Gastrocnemius medialis (tissue), 4 donors: ENCODE results near the gene SCAMP1. TPM values are rescaled to one million over a fixed set of nuclear protein-coding genes. Genes with fewer than 3 reads are reported as not detected.

ENCODE experiments used
- ATAC-seq, 2 donors: fragments of 150-250 bp; one replicate each; pipeline ENCODE4 v1.9.1; 2016
- DNase-seq, 2 donors: peaks; one replicate each; pipeline ENCODE4 v3.0.0-alpha.2; 2019
- H3K27ac ChIP-seq, 4 donors: fragments of 200-600 bp; sonication (generic); 1 replicate in 1 of 4; 2 replicates in 3 of 4; pipeline ENCODE4 v1.5.1; 2016 to 2018; ENCODE audit warnings: mild to moderate bottlenecking in 2 of 4, moderate library complexity in 1 of 4
- H3K27me3 ChIP-seq, 3 donors: fragments of 200-600 bp; sonication (generic) in 2 of 3; 1 replicate in 1 of 3; 2 replicates in 2 of 3; pipeline versions ENCODE4 v1.5.1 to v1.6.0; 2016 to 2019; ENCODE audit warnings: mild to moderate bottlenecking in 1 of 3, moderate library complexity in 1 of 3
- H3K36me3 ChIP-seq, 2 donors: fragments of 200-600 bp; sonication (generic) in 1 of 2; one replicate each; pipeline ENCODE4 v1.5.1; 2017 to 2018
- H3K4me1 ChIP-seq, 2 donors: fragments of 200-600 bp; sonication (generic) in 1 of 2; one replicate each; pipeline ENCODE4 v1.5.1; 2016 to 2017; ENCODE audit warnings: mild to moderate bottlenecking in 2 of 2
- H3K4me3 ChIP-seq, 4 donors: fragments of 200-600 bp; sonication (generic) in 3 of 4; 1 replicate in 1 of 4; 2 replicates in 3 of 4; pipeline ENCODE4 v1.5.1; 2016 to 2019; ENCODE audit warnings: mild to moderate bottlenecking in 2 of 4
- H3K9me3 ChIP-seq, 3 donors: fragments of 200-600 bp; sonication (generic) in 2 of 3; 1 replicate in 1 of 3; 2 replicates in 2 of 3; pipeline ENCODE4 v1.5.1; 2016 to 2019
- CTCF ChIP-seq, 5 experiments: fragments of 450-650 bp in 3 of 5; fragments of 200-600 bp in 2 of 5; sonication (generic) in 2 of 5; IDR thresholded peaks in 4 of 5; conservative IDR thresholded peaks in 1 of 5; 1 replicate in 4 of 5; 2 replicates in 1 of 5; pipeline ENCODE4 v1.5.1; 2016 to 2019; ENCODE audit warnings: antibody characterized with exemption in 5 of 5, mild to moderate bottlenecking in 3 of 5, moderate library complexity in 3 of 5
- POLR2A ChIP-seq, 2 donors: fragments of 450-650 bp; IDR thresholded peaks; one replicate each; pipeline ENCODE4 v1.6.1; 2017; ENCODE audit warnings: antibody characterized with exemption in 2 of 2, mild to moderate bottlenecking in 2 of 2, moderate library complexity in 2 of 2
- in situ Hi-C, 4 donors: fragments of 200-750 bp; cut with MboI; loops; one replicate each; pipeline versions ENCODE4 v1.15.0 to v1.8.0; 2017; ENCODE audit warnings: low sequenced_read_pairs in 4 of 4
- intact Hi-C: fragments of 100-400 bp; cut with DNase I; formaldehyde crosslinking; loops from one replicate; pipeline ENCODE4 v1.15.1; 2023; ENCODE audit warnings: low total_unique reads
- total RNA-seq, 4 donors: library from RNA; depleted of rRNA; stranded (reverse); fragments of >200 nt; gene quantifications; one replicate each; pipeline versions ENCODE4 v1.1.0 to v1.2.3, GENCODE V29; 2016

Gene SCAMP1
- total RNA-seq, 4 donors from 2014 or later = 17.5 to 35.2 (median 22.0) TPM

- in situ Hi-C loops = no loop called here
- Histone ChIP-seq H3K9me3 (no peaks in the 10 kb centered on the region), H3K36me3 (no peaks in the 10 kb centered on the region), H3K4me1 (no peaks in the 10 kb centered on the region), H3K27me3 (no peaks in the 10 kb centered on the region), H3K27ac (no peak overlapping the region), H3K4me3 (no peak overlapping the region)
- ATAC-seq (no peak), DNase-seq (no peak)
- TF ChIP-seq POLR2A (IDR thresholded peaks at IDR 0.05) = no peak
- no peak for TF ChIP-seq CTCF (IDR thresholded peaks at IDR 0.05 in 4 of 5, conservative IDR thresholded peaks at IDR 0.05 in 1 of 5)
- intact Hi-C loops = no loop called here
Observed at GRCh38 chr5:78331523-78332080, 28.8 kb upstream of the SCAMP1 start.

GRCh38 chr5:78334811-78335210, 25.6 kb upstream of the SCAMP1 start:
- Histone ChIP-seq H3K36me3 (no peaks in the 10 kb centered on the region), H3K27ac (no peak overlapping the region), H3K9me3 (no peaks in the 10 kb centered on the region), H3K4me1 (no peaks in the 10 kb centered on the region), H3K4me3 (no peak overlapping the region), H3K27me3 (no peaks in the 10 kb centered on the region)
- DNase-seq = no peak
- intact Hi-C loops = no loop called here
- ATAC-seq = no peak
- in situ Hi-C loops = no loop called here
- TF ChIP-seq CTCF (IDR thresholded peaks at IDR 0.05 in 4 of 5, conservative IDR thresholded peaks at IDR 0.05 in 1 of 5) = no peak
- TF ChIP-seq POLR2A (IDR thresholded peaks at IDR 0.05) = no peak

GRCh38 chr5:78335976-78336375, 24.4 kb upstream of the SCAMP1 start:
- H3K4me1 ChIP-seq = no peaks in the 10 kb centered on the region
- no peak for ATAC-seq
- H3K9me3 ChIP-seq = no peaks in the 10 kb centered on the region
- no peak overlapping the region for H3K4me3 ChIP-seq
- H3K27me3 ChIP-seq = no peaks in the 10 kb centered on the region
- H3K27ac ChIP-seq = no peak overlapping the region
- intact Hi-C loops = no loop called here
- DNase-seq = no peak
- TF ChIP-seq POLR2A (IDR thresholded peaks at IDR 0.05) (no peak), CTCF (IDR thresholded peaks at IDR 0.05 in 4 of 5, conservative IDR thresholded peaks at IDR 0.05 in 1 of 5) (no peak)
- no peaks in the 10 kb centered on the region for H3K36me3 ChIP-seq
- in situ Hi-C loops = no loop called here

- in situ Hi-C loops = no loop called here
- DNase-seq (no peak), ATAC-seq (no peak)
- no peak for TF ChIP-seq CTCF (IDR thresholded peaks at IDR 0.05 in 4 of 5, conservative IDR thresholded peaks at IDR 0.05 in 1 of 5)
- TF ChIP-seq POLR2A (IDR thresholded peaks at IDR 0.05) = no peak
- Histone ChIP-seq H3K4me1 (no peaks in the 10 kb centered on the region), H3K9me3 (no peaks in the 10 kb centered on the region), H3K27ac (no peak overlapping the region), H3K27me3 (no peaks in the 10 kb centered on the region), H3K4me3 (no peak overlapping the region), H3K36me3 (no peaks in the 10 kb centered on the region)
- intact Hi-C loops = no loop called here
Observed at GRCh38 chr5:78336698-78337097, 23.7 kb upstream of the SCAMP1 start.
